NCI-H446 treated with DMSO at 0.1 percent for 48 hours (cell line): Measurements from ENCODE around the gene HMGCLL1.

Experiments
- DNase-seq: peaks from one replicate; lab custom pipeline; 2025; lab: John Stamatoyannopoulos, UW

The HMGCLL1 gene

GRCh38 chr6:55443238-55444134, 135.5 kb downstream of the HMGCLL1 start:
- no peak for DNase-seq

GRCh38 chr6:55438203-55438602, 140.8 kb downstream of the HMGCLL1 start:
- DNase-seq, result peak; percentile 44

- no peak for DNase-seq
Measured at GRCh38 chr6:55437141-55437540, 141.9 kb downstream of the HMGCLL1 start.

- no peak for DNase-seq
Measured at GRCh38 chr6:55433446-55434130, 145.4 kb downstream of the HMGCLL1 start.

GRCh38 chr6:55423933-55424332, 155.1 kb downstream of the HMGCLL1 start:
- DNase-seq, result no peak

GRCh38 chr6:55410674-55411073, 168.3 kb downstream of the HMGCLL1 start:
- no peak for DNase-seq

- DNase-seq, result no peak
Measured at GRCh38 chr6:55405474-55406235, 173.3 kb downstream of the HMGCLL1 start.

GRCh38 chr6:55399351-55399750, 179.6 kb downstream of the HMGCLL1 start:
- DNase-seq, result no peak

GRCh38 chr6:55397986-55398385, 181.0 kb downstream of the HMGCLL1 start:
- no peak for DNase-seq

- DNase-seq, result no peak
Measured at GRCh38 chr6:55395871-55396270, 183.1 kb downstream of the HMGCLL1 start.

- DNase-seq, result no peak
Measured at GRCh38 chr6:55388211-55388610, 190.8 kb downstream of the HMGCLL1 start.
